ENCODE results near the gene NRAS.
"Not testable (repeated sequence)": the region's sequence is repeated elsewhere in the genome, so short reads cannot be mapped to it uniquely, and the experiment has no call there.

The NRAS gene

GRCh38 chr1:114756009-114756892 lies 39.7 kb upstream of the NRAS start:
- peak; percentile 59 for DNase-seq (ENCODE audit: low spot score)
- in situ Hi-C loops (cut with MboI; ENCODE audit: low pct_unique_long_range_greater_than_20kb, low sequenced_read_pairs, unreplicated experiment), result no loop called here

GRCh38 chr1:114755006-114755931 lies 38.7 kb upstream of the NRAS start:
- in situ Hi-C loops (cut with MboI; ENCODE audit: low pct_unique_long_range_greater_than_20kb, low sequenced_read_pairs, unreplicated experiment), result no loop called here
- TF ChIP-seq CTCF (IDR thresholded peaks at IDR 0.05; ENCODE audit: extremely low read depth, insufficient read depth, missing control alignments), result no peak
- DNase-seq (ENCODE audit: low spot score), result no peak

More at GRCh38 chr1:114756009-114756892, 39.7 kb upstream of the NRAS start:
- no peak for TF ChIP-seq CTCF (IDR thresholded peaks at IDR 0.05; ENCODE audit: extremely low read depth, insufficient read depth, missing control alignments)

GRCh38 chr1:114753702-114754101 lies 37.1 kb upstream of the NRAS start:
- in situ Hi-C loops (cut with MboI; ENCODE audit: low pct_unique_long_range_greater_than_20kb, low sequenced_read_pairs, unreplicated experiment), result not testable (repeated sequence)

GRCh38 chr1:114753143-114753542 lies 36.6 kb upstream of the NRAS start:
- DNase-seq (ENCODE audit: low spot score), result no peak
- in situ Hi-C loops (cut with MboI; ENCODE audit: low pct_unique_long_range_greater_than_20kb, low sequenced_read_pairs, unreplicated experiment), result no loop called here
- TF ChIP-seq CTCF (IDR thresholded peaks at IDR 0.05; ENCODE audit: extremely low read depth, insufficient read depth, missing control alignments), result no peak

More at GRCh38 chr1:114753702-114754101, 37.1 kb upstream of the NRAS start:
- DNase-seq (ENCODE audit: low spot score), result not testable (repeated sequence)

- in situ Hi-C loops (cut with MboI; ENCODE audit: low pct_unique_long_range_greater_than_20kb, low sequenced_read_pairs, unreplicated experiment), result no loop called here
Measured at GRCh38 chr1:114750780-114751179, 34.2 kb upstream of the NRAS start.

GRCh38 chr1:114749835-114750234 lies 33.3 kb upstream of the NRAS start:
- no peak for DNase-seq (ENCODE audit: low spot score)
- in situ Hi-C loops (cut with MboI; ENCODE audit: low pct_unique_long_range_greater_than_20kb, low sequenced_read_pairs, unreplicated experiment), result no loop called here
- TF ChIP-seq CTCF (IDR thresholded peaks at IDR 0.05; ENCODE audit: extremely low read depth, insufficient read depth, missing control alignments), result no peak

More at GRCh38 chr1:114750780-114751179, 34.2 kb upstream of the NRAS start:
- no peak for DNase-seq (ENCODE audit: low spot score)
- no peak for TF ChIP-seq CTCF (IDR thresholded peaks at IDR 0.05; ENCODE audit: extremely low read depth, insufficient read depth, missing control alignments)

All from GM13977 (cell line).